Tibial nerve (tissue), 4 donors: ENCODE results near the gene UNC45A. TPM values are rescaled to one million over a fixed set of nuclear protein-coding genes. Genes with fewer than 3 reads are reported as not detected.

Source experiments
- DNase-seq, 2 donors: peaks; one replicate each; pipeline ENCODE4 v3.0.0-alpha.2; 2019; ENCODE audit warnings: low spot score in 2 of 2
- H3K27ac ChIP-seq, 4 donors: fragments of 200-600 bp; sonication (generic) in 3 of 4; one replicate each; pipeline ENCODE4 v1.5.1; 2017 to 2019; ENCODE audit warnings: mild to moderate bottlenecking in 1 of 4
- H3K27me3 ChIP-seq, 2 donors: fragments of 200-600 bp; sonication (generic) in 1 of 2; one replicate each; pipeline versions ENCODE4 v1.5.1 to v1.6.0; 2017 to 2019
- H3K36me3 ChIP-seq, 3 donors: fragments of 200-600 bp; sonication (generic); one replicate each; pipeline ENCODE4 v1.5.1; 2018 to 2019
- H3K4me1 ChIP-seq, 4 donors: fragments of 200-600 bp; sonication (generic) in 3 of 4; one replicate each; pipeline ENCODE4 v1.5.1; 2017 to 2019
- H3K4me3 ChIP-seq, 4 donors: fragments of 200-600 bp; sonication (generic) in 3 of 4; one replicate each; pipeline ENCODE4 v1.5.1; 2017 to 2019; ENCODE audit warnings: mild to moderate bottlenecking in 1 of 4, moderate library complexity in 1 of 4
- H3K9me3 ChIP-seq, 4 donors: fragments of 200-600 bp; sonication (generic) in 3 of 4; one replicate each; pipeline ENCODE4 v1.5.1; 2017 to 2019
- EP300 ChIP-seq, 2 donors: sonication (generic); formaldehyde crosslinking; IDR thresholded peaks; one replicate each; pipeline ENCODE4 v1.6.1; 2017; ENCODE audit warnings: antibody characterized with exemption in 2 of 2, mild to moderate bottlenecking in 1 of 2
- POLR2A ChIP-seq, 2 donors: fragments of 450-650 bp; IDR thresholded peaks; one replicate each; pipeline ENCODE4 v1.6.1; 2017; ENCODE audit warnings: antibody characterized with exemption in 2 of 2, mild to moderate bottlenecking in 2 of 2, moderate library complexity in 2 of 2
- whole genome bisulfite sequencing, 2 donors: methylation state at CpG; one replicate each; pipeline ENCODE4 v1.1.5; 2018; 5-methylcytosine and 5-hydroxymethylcytosine counted together
- total RNA-seq, 4 donors: library from RNA; depleted of rRNA; stranded (reverse); fragments of >200 nt; gene quantifications; one replicate each; pipeline ENCODE4 v1.1.0, GENCODE V29; 2016
- TF ChIP-seq, protein P1 (sequence below), 5 experiments: fragments of 200-600 bp in 3 of 5; fragments of 450-650 bp in 2 of 5; sonication (generic) in 3 of 5; IDR thresholded peaks; one replicate each; pipeline ENCODE4 v1.5.1; 2016 to 2019; ENCODE audit warnings: antibody characterized with exemption in 5 of 5, mild to moderate bottlenecking in 3 of 5, moderate library complexity in 2 of 5

The UNC45A gene
- total RNA-seq, 4 donors from 2014 or later = 47.7 to 64.2 (median 58.4) TPM

DNA sequence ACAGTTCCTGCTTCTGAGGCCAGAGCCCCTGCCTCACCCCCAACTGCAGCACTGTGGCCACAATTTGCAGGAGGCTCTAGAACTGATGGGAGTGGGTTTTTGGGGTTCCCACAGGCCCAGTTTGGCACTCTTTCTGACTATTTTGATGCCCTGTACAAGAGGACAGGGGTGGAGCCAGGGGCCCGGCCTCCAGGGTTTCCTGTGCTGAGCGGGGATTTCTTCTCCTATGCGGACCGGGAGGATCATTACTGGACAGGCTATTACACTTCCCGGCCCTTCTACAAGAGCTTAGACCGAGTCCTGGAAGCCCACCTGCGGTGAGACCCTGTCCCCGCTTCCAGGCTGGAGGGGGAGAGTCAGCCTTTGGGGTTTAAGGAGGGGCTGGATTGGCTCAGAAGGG, 25.1 kb upstream of the UNC45A start:
- DNase-seq = no peak
- WGBS, 2 donors = 84 to 90% methylated on average over 8 of the region's 8 CpGs
- Histone ChIP-seq H3K27me3 (no peaks in the 10 kb centered on the region), H3K9me3 (no peaks in the 10 kb centered on the region), H3K27ac (peak overlapping the region in 3 of 4 donors; percentile 56 to 96 (median 94)), H3K36me3 (peaks cover 7 to 87% (median 66%) of the 10 kb centered on the region in 3 donors), H3K4me1 (peaks cover 0 to 53% (median 35%) of the 10 kb centered on the region in 4 donors), H3K4me3 (no peak overlapping the region)
- TF ChIP-seq, protein P1, sequence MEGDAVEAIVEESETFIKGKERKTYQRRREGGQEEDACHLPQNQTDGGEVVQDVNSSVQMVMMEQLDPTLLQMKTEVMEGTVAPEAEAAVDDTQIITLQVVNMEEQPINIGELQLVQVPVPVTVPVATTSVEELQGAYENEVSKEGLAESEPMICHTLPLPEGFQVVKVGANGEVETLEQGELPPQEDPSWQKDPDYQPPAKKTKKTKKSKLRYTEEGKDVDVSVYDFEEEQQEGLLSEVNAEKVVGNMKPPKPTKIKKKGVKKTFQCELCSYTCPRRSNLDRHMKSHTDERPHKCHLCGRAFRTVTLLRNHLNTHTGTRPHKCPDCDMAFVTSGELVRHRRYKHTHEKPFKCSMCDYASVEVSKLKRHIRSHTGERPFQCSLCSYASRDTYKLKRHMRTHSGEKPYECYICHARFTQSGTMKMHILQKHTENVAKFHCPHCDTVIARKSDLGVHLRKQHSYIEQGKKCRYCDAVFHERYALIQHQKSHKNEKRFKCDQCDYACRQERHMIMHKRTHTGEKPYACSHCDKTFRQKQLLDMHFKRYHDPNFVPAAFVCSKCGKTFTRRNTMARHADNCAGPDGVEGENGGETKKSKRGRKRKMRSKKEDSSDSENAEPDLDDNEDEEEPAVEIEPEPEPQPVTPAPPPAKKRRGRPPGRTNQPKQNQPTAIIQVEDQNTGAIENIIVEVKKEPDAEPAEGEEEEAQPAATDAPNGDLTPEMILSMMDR (IDR thresholded peaks at IDR 0.05) = no peak
- no peak for TF ChIP-seq POLR2A (IDR thresholded peaks at IDR 0.05)
- TF ChIP-seq EP300 (IDR thresholded peaks at IDR 0.05) = no peak

DNA sequence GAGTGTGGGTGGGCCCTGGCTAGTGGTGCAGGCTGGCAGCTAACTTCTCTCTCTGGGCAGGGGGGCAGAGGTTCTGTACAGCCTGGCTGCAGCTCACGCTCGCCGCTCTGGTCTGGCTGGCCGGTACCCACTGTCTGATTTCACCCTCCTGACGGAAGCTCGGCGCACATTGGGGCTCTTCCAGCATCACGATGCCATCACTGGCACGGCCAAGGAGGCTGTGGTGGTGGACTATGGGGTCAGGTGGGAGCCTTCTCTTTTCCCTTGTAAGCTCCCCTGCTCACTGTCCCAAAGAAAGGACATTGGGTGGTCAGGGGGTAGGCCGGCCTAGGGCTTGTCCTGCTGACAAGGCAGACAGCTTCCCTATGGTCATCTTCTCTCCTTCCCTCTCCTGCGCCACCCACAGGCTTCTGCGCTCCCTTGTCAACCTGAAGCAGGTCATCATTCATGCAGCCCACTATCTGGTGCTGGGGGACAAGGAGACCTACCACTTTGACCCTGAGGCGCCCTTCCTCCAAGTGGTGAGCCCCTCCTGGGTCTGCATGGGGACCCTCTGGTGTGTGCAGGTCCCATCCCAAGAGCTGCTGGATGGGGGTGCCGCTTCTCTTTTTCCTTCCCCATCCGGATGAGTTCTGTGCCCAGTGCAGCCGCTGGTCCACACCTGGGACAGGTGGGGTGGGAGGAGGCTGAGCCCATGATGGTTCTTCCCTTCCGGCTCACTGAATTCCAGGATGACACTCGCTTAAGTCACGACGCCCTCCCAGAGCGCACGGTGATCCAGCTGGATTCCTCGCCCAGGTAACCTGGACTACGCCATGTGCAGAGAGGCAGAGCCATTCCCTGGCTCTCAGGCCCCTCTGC, 24.4 kb upstream of the UNC45A start:
- no peak overlapping the region for H3K4me3 ChIP-seq
- H3K36me3 ChIP-seq = peaks cover 9 to 87% (median 60%) of the 10 kb centered on the region in 3 donors
- DNase-seq = no peak
- H3K27ac ChIP-seq = peak overlapping the region in 2 of 4 donors; percentile 94 to 96
- H3K9me3 ChIP-seq = no peaks in the 10 kb centered on the region
- no peaks in the 10 kb centered on the region for H3K27me3 ChIP-seq
- 92 to 95% methylated on average over 21 to 24 of the region's 24 CpGs for WGBS, 2 donors
- no peak for TF ChIP-seq EP300 (IDR thresholded peaks at IDR 0.05)
- TF ChIP-seq, protein P1 (IDR thresholded peaks at IDR 0.05) = no peak
- TF ChIP-seq POLR2A (IDR thresholded peaks at IDR 0.05) = no peak
- H3K4me1 ChIP-seq = peaks cover 0 to 51% (median 32%) of the 10 kb centered on the region in 4 donors

DNA sequence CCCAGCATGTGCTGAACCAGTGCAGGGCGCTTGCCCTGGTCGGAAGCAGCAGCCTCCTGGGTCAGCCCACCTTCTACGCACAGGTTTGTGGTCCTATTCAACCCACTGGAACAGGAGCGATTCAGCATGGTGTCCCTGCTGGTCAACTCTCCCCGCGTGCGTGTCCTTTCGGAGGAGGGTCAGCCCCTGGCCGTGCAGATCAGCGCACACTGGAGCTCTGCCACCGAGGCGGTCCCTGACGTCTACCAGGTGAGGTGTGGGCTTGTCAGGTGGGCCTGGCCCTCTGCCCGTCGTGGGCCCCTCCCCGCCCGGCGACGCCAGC, 23.8 kb upstream of the UNC45A start:
- peaks cover 9 to 87% (median 54%) of the 10 kb centered on the region in 3 donors for H3K36me3 ChIP-seq
- WGBS, 2 donors = 90 to 93% methylated on average over 6 to 19 of the region's 19 CpGs
- DNase-seq = no peak

DNA sequence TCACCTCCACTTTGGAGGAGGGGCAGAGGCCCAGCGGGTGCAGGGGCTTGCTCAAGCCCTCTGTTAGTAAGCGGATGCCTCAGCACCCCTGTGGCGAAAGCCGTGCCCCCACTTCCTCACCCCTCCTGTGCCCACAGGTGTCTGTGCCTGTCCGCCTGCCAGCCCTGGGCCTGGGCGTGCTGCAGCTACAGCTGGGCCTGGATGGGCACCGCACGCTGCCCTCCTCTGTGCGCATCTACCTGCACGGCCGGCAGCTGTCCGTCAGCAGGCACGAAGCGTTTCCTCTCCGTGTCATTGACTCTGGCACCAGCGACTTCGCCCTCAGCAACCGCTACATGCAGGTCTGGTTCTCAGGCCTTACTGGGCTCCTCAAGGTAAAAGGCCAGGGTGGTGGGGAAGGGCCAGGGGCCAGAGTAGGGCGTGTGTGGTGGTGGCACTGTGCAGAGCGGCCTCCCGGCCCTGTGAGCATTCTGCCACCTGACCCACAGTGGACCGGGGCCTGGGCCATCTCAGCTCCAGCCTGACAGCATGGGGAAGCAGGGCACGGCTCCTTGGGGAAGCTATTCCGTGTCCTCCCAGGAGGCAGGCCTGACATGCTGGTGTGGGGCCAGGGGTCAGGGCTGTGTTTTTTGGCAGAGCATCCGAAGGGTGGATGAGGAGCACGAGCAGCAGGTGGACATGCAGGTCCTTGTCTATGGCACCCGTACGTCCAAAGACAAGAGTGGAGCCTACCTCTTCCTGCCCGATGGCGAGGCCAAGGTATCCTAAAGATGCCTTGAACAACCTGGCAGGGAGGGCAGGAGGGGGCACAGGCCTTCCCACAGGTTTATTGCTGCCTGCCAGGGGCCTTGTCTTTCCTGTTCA, 22.9 kb upstream of the UNC45A start:
- no peak for DNase-seq
- H3K27me3 ChIP-seq = no peaks in the 10 kb centered on the region
- H3K9me3 ChIP-seq = no peaks in the 10 kb centered on the region
- WGBS, 2 donors = 89 to 90% methylated on average over 18 to 30 of the region's 30 CpGs
- H3K27ac ChIP-seq = no peak overlapping the region
- TF ChIP-seq EP300 (IDR thresholded peaks at IDR 0.05) (no peak), POLR2A (IDR thresholded peaks at IDR 0.05) (no peak)
- TF ChIP-seq, protein P1 (IDR thresholded peaks at IDR 0.05) = no peak
- H3K4me1 ChIP-seq = peaks cover 0 to 36% (median 23%) of the 10 kb centered on the region in 4 donors
- peaks cover 12 to 87% (median 46%) of the 10 kb centered on the region in 3 donors for H3K36me3 ChIP-seq
- H3K4me3 ChIP-seq = no peak overlapping the region

More for the DNA sequence above, 23.8 kb upstream of the UNC45A start:
- no peak overlapping the region for H3K27ac ChIP-seq
- peaks cover 0 to 45% (median 31%) of the 10 kb centered on the region in 4 donors for H3K4me1 ChIP-seq
- H3K9me3 ChIP-seq = no peaks in the 10 kb centered on the region
- TF ChIP-seq, protein P1 (IDR thresholded peaks at IDR 0.05) = no peak
- TF ChIP-seq POLR2A (IDR thresholded peaks at IDR 0.05) (no peak), EP300 (IDR thresholded peaks at IDR 0.05) (no peak)
- H3K4me3 ChIP-seq = no peak overlapping the region
- no peaks in the 10 kb centered on the region for H3K27me3 ChIP-seq
